MM.1S (cell line): ENCODE data around the gene PLXNA4.

Source experiments
- DNase-seq: peaks from one replicate; pipeline ENCODE4 v3.0.0-alpha.2; 2015
- H2AFZ ChIP-seq: fragments of 300-600 bp; sonication (generic); 2 replicates; pipeline ENCODE4 v1.6.0; 2016; ENCODE audit warnings: antibody characterized with exemption, low read length
- H3F3A ChIP-seq: fragments of 300-600 bp; sonication (generic); 2 replicates; pipeline ENCODE4 v1.6.1; 2016; ENCODE audit warnings: mild to moderate bottlenecking, antibody characterized with exemption, low read length, moderate library complexity, mixed read lengths; ENCODE audit not compliant: insufficient read depth
- H3K27ac ChIP-seq: fragments of 300-600 bp; sonication (generic); 2 replicates; pipeline ENCODE4 v1.5.1; 2016; ENCODE audit warnings: mild to moderate bottlenecking, low read length
- H3K27me3 ChIP-seq: fragments of 300-600 bp; sonication (generic); replicated peaks from 2 replicates; pipeline ENCODE4 v1.6.0; 2016; ENCODE audit warnings: low read length; ENCODE audit not compliant: insufficient read depth
- H3K36me3 ChIP-seq: fragments of 300-600 bp; sonication (generic); replicated peaks from 2 replicates; pipeline ENCODE4 v1.6.1; 2016; ENCODE audit warnings: mild to moderate bottlenecking, low read length, mixed read lengths; ENCODE audit not compliant: insufficient read depth
- H3K4me1 ChIP-seq: fragments of 300-600 bp; sonication (generic); 2 replicates; pipeline ENCODE4 v1.6.1; 2016; ENCODE audit warnings: low read length, mixed read lengths
- H3K4me2 ChIP-seq: fragments of 300-600 bp; sonication (generic); 2 replicates; pipeline ENCODE4 v1.6.0; 2016; ENCODE audit warnings: low read depth, low read length
- H3K4me3 ChIP-seq: fragments of 300-600 bp; sonication (generic); 2 replicates; pipeline ENCODE4 v1.5.1; 2016; ENCODE audit warnings: low read length, mixed read lengths
- H3K79me2 ChIP-seq: fragments of 300-600 bp; sonication (generic); 2 replicates; pipeline ENCODE4 v1.6.1; 2016; ENCODE audit warnings: mixed run types, low read length, mixed read lengths
- H3K9ac ChIP-seq: fragments of 300-600 bp; sonication (generic); 2 replicates; pipeline ENCODE4 v1.6.1; 2016; ENCODE audit warnings: low read length, mixed read lengths
- H3K9me2 ChIP-seq: fragments of 300-600 bp; sonication (generic); replicated peaks from 2 replicates; pipeline ENCODE4 v1.6.1; 2016; ENCODE audit warnings: mild to moderate bottlenecking, low read length, mixed read lengths; ENCODE audit not compliant: insufficient read depth
- H3K9me3 ChIP-seq: fragments of 300-600 bp; sonication (generic); replicated peaks from 2 replicates; pipeline ENCODE4 v1.6.1; 2016; ENCODE audit warnings: mild to moderate bottlenecking, low read length, mixed read lengths; ENCODE audit not compliant: insufficient read depth
- H4K20me1 ChIP-seq: fragments of 300-600 bp; sonication (generic); 2 replicates; pipeline ENCODE4 v1.6.1; 2016; ENCODE audit warnings: mild to moderate bottlenecking, low read length, moderate library complexity, mixed read lengths; ENCODE audit not compliant: insufficient read depth
- EZH2 ChIP-seq: fragments of 300-600 bp; sonication (generic); optimal IDR thresholded peaks from 2 replicates; pipeline ENCODE3; 2017; ENCODE audit warnings: low read depth, mild to moderate bottlenecking, antibody characterized with exemption, low read length, mixed read lengths
- EZH2phosphoT487 ChIP-seq: fragments of 300-600 bp; sonication (generic); IDR thresholded peaks from 2 replicates; pipeline ENCODE4 v1.6.1; 2018; ENCODE audit warnings: antibody characterized with exemption, low read length
- TF ChIP-seq, protein P1 (sequence below): fragments of 300-600 bp; sonication (generic); IDR thresholded peaks from 2 replicates; pipeline ENCODE4 v1.5.1; 2016; ENCODE audit warnings: antibody characterized with exemption, low read length, mixed read lengths

The PLXNA4 gene

DNA sequence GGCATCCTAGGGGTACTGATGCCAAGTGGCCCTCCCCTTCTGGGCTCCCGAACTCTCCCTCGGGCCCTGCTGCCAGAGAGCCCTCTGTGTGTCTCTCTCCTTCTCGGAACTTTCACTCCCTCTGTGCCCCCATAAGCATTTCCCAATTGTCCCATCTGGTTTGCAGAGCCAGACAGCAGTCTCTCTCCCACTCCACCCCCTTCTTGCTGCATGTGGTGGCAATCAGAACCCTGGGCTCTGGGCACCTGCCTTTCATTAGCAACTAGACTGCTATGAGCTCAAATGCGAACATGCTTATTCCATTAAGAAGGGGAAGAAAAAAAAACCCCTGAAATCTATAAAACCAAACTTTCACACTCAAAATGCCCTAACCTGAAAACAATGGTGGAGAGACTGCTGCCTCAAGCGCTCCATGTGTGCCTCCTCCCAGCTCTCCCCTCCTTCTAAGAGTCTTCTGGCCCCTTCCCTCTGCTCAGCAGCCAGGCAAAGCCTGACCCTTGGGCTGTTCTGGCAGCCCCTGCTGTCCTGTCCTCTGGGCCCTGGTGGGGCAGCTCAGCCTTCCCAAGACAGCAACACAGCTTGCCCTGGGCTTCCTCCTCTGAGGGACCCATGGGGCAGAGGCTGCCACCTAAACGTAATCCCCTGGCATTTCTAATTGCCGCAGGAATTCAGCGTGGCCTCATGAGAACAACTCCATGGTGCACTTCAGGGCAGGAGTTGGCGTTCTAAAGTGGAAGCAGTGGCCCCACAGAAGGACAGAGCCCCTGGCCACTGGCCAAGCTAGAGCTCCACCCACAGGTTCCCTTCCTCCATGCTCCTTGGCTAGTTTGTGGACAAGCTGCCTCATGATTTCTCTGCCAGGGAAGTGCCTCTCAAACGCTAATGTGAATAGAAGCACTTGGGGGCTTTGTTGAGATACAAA lies 415.4 kb downstream of the PLXNA4 start:
- H3K27me3 ChIP-seq = peaks cover 13% of the 10 kb centered on the region; the same call in 1 of the 2 replicates
- no peaks in the 10 kb centered on the region for H3K9me3 ChIP-seq
- H3F3A ChIP-seq = no peaks in the 10 kb centered on the region
- no peak overlapping the region for H3K9ac ChIP-seq
- no peaks in the 10 kb centered on the region for H3K4me1 ChIP-seq
- no peaks in the 10 kb centered on the region for H3K9me2 ChIP-seq
- H3K27ac ChIP-seq = no peak overlapping the region
- H2AFZ ChIP-seq = no peak overlapping the region
- no peak for DNase-seq
- H3K4me3 ChIP-seq = no peak overlapping the region
- no peaks in the 10 kb centered on the region for H4K20me1 ChIP-seq
- H3K36me3 ChIP-seq = no peaks in the 10 kb centered on the region
- H3K4me2 ChIP-seq = no peak overlapping the region
- no peak for TF ChIP-seq EZH2
- TF ChIP-seq, protein P1, sequence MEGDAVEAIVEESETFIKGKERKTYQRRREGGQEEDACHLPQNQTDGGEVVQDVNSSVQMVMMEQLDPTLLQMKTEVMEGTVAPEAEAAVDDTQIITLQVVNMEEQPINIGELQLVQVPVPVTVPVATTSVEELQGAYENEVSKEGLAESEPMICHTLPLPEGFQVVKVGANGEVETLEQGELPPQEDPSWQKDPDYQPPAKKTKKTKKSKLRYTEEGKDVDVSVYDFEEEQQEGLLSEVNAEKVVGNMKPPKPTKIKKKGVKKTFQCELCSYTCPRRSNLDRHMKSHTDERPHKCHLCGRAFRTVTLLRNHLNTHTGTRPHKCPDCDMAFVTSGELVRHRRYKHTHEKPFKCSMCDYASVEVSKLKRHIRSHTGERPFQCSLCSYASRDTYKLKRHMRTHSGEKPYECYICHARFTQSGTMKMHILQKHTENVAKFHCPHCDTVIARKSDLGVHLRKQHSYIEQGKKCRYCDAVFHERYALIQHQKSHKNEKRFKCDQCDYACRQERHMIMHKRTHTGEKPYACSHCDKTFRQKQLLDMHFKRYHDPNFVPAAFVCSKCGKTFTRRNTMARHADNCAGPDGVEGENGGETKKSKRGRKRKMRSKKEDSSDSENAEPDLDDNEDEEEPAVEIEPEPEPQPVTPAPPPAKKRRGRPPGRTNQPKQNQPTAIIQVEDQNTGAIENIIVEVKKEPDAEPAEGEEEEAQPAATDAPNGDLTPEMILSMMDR = no peak
- no peak for TF ChIP-seq EZH2phosphoT487
- no peaks in the 10 kb centered on the region for H3K79me2 ChIP-seq

- H2AFZ ChIP-seq = no peak overlapping the region
- H3K4me2 ChIP-seq = no peak overlapping the region
- no peaks in the 10 kb centered on the region for H3F3A ChIP-seq
- no peaks in the 10 kb centered on the region for H3K4me1 ChIP-seq
- H3K9ac ChIP-seq = no peak overlapping the region
- no peaks in the 10 kb centered on the region for H3K79me2 ChIP-seq
- TF ChIP-seq EZH2phosphoT487 (no peak), EZH2 (no peak)
- TF ChIP-seq, protein P1 = no peak
- no peaks in the 10 kb centered on the region for H3K36me3 ChIP-seq
- H3K9me3 ChIP-seq = no peaks in the 10 kb centered on the region
- H3K27me3 ChIP-seq = peaks cover 13% of the 10 kb centered on the region; the same call in 1 of the 2 replicates
- no peak overlapping the region for H3K4me3 ChIP-seq
- no peak overlapping the region for H3K27ac ChIP-seq
- no peaks in the 10 kb centered on the region for H3K9me2 ChIP-seq
- no peak for DNase-seq
- no peaks in the 10 kb centered on the region for H4K20me1 ChIP-seq
Observed at GRCh38 chr7:132158841-132159240, 417.4 kb downstream of the PLXNA4 start.

DNA sequence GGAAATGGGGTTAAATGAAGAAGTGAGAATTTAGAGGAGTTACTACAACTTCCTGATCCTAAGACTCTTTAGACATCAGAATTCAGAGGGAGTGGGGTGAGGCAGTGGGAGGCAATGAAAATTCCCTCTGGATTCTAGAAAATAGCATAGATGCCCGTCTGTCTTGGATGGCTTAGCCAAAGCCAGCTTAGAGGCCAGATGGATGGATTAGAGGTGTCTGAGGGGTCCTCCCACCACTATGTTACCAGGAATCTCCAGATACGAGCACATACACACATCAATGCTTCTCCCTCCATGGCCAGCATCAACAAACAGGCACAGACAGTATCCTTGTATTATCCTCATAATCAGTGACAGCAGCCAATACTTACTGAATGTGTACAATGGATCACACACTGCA lies 418.1 kb downstream of the PLXNA4 start:
- Histone ChIP-seq H2AFZ (no peak overlapping the region), H3K9me2 (no peaks in the 10 kb centered on the region), H3K4me2 (no peak overlapping the region), H3K4me1 (no peaks in the 10 kb centered on the region), H3K79me2 (no peaks in the 10 kb centered on the region), H3K27me3 (peaks cover 13% of the 10 kb centered on the region; the same call in 1 of the 2 replicates), H3K36me3 (no peaks in the 10 kb centered on the region), H4K20me1 (no peaks in the 10 kb centered on the region), H3F3A (no peaks in the 10 kb centered on the region), H3K27ac (no peak overlapping the region), H3K9ac (no peak overlapping the region), H3K9me3 (no peaks in the 10 kb centered on the region), H3K4me3 (no peak overlapping the region)
- no peak for DNase-seq
- TF ChIP-seq, protein P1 = no peak
- TF ChIP-seq EZH2phosphoT487 (no peak), EZH2 (no peak)
